ENCODE data around the gene TMEM150A. TPM values are rescaled to one million over a fixed set of nuclear protein-coding genes. Genes with fewer than 3 reads are reported as not detected.

The TMEM150A gene
- total and polyA plus RNA-seq, 2 of the 13 experiments (the other 11 are each of a cell fraction or from before 2014, with no cell fraction given), result 30.1 to 70.4 TPM

DNA sequence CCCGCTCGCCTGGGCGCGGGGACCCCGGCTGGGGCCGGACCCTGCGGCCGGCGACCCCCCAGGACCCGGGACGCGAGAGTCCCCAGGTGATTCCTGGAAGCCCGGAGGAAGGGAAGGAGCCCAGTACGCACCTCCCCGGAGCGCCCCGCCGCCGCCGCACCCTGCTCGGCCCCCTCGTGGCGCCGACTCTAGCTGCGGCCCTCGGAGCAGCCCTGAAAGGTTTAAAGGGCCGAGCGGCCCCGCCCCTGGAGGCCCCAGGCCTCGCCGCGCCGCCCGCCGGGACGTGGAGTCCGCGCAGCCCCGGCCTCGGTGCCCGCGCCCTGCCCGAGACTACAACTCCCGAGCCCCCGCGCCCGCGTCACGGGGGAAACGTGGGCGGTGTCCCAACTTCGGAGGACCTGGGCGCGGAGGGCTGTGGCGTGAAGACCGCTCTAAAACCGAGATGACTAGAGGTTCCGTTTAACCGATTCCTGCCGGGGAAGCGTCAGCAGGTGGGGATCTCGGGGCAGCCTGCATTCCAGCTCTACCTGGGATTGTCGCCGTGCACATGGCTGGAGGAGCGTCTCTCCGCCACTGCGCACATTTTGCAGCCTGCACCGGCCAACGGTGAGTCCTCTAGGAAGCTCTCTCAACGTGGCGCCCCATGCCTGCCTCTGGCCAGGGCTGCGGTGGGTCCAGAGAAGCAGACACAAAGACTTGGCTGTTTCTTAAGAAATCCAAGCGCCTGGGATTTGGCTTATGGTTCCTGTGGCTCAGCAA, at the start of gene TMEM150A (continued):
- peak; percentile 91; the same call in 1 of the 2 replicates for TF ChIP-seq SIN3A (IDR thresholded peaks at IDR 0.05; ENCODE audit: borderline replicate concordance, low read depth, low read length)
- no peak; the same call in 1 of the 2 replicates for TF ChIP-seq MEIS2 (CRISPR knock-in tag; IDR thresholded peaks at IDR 0.05)
- TF ChIP-seq SNAI1 (CRISPR knock-in tag; IDR thresholded peaks at IDR 0.05; ENCODE audit: borderline replicate concordance), result peak; percentile 93
- peak; percentile 63; the same call in 1 of the 2 replicates for TF ChIP-seq NFATC3 (CRISPR knock-in tag; IDR thresholded peaks at IDR 0.05)
- TF ChIP-seq MEIS1 (CRISPR knock-in tag; IDR thresholded peaks at IDR 0.05; ENCODE audit: borderline replicate concordance), result no peak
- TF ChIP-seq WIZ (CRISPR knock-in tag; IDR thresholded peaks at IDR 0.05), result peak; percentile 61; the same call in 1 of the 2 replicates
- TF ChIP-seq ZSCAN12 (CRISPR knock-in tag; IDR thresholded peaks at IDR 0.05), result no peak; the same call in 1 of the 2 replicates
- TF ChIP-seq ZNF256 (CRISPR knock-in tag; conservative IDR thresholded peaks at IDR 0.05), result no peak
- TF ChIP-seq, protein P1, sequence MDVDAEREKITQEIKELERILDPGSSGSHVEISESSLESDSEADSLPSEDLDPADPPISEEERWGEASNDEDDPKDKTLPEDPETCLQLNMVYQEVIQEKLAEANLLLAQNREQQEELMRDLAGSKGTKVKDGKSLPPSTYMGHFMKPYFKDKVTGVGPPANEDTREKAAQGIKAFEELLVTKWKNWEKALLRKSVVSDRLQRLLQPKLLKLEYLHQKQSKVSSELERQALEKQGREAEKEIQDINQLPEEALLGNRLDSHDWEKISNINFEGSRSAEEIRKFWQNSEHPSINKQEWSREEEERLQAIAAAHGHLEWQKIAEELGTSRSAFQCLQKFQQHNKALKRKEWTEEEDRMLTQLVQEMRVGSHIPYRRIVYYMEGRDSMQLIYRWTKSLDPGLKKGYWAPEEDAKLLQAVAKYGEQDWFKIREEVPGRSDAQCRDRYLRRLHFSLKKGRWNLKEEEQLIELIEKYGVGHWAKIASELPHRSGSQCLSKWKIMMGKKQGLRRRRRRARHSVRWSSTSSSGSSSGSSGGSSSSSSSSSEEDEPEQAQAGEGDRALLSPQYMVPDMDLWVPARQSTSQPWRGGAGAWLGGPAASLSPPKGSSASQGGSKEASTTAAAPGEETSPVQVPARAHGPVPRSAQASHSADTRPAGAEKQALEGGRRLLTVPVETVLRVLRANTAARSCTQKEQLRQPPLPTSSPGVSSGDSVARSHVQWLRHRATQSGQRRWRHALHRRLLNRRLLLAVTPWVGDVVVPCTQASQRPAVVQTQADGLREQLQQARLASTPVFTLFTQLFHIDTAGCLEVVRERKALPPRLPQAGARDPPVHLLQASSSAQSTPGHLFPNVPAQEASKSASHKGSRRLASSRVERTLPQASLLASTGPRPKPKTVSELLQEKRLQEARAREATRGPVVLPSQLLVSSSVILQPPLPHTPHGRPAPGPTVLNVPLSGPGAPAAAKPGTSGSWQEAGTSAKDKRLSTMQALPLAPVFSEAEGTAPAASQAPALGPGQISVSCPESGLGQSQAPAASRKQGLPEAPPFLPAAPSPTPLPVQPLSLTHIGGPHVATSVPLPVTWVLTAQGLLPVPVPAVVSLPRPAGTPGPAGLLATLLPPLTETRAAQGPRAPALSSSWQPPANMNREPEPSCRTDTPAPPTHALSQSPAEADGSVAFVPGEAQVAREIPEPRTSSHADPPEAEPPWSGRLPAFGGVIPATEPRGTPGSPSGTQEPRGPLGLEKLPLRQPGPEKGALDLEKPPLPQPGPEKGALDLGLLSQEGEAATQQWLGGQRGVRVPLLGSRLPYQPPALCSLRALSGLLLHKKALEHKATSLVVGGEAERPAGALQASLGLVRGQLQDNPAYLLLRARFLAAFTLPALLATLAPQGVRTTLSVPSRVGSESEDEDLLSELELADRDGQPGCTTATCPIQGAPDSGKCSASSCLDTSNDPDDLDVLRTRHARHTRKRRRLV (CRISPR knock-in tag; IDR thresholded peaks at IDR 0.05), result no peak
- peak; percentile 89 for TF ChIP-seq ZNF274 (CRISPR knock-in tag; IDR thresholded peaks at IDR 0.05)
- no peak for TF ChIP-seq ATF7 (IDR thresholded peaks at IDR 0.05)
- no peak for TF ChIP-seq ATF7 (CRISPR knock-in tag; IDR thresholded peaks at IDR 0.05)
- TF ChIP-seq, protein P2, sequence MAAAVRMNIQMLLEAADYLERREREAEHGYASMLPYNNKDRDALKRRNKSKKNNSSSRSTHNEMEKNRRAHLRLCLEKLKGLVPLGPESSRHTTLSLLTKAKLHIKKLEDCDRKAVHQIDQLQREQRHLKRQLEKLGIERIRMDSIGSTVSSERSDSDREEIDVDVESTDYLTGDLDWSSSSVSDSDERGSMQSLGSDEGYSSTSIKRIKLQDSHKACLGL (CRISPR knock-in tag; IDR thresholded peaks at IDR 0.05), result peak; percentile 95
- TF ChIP-seq, protein P3, sequence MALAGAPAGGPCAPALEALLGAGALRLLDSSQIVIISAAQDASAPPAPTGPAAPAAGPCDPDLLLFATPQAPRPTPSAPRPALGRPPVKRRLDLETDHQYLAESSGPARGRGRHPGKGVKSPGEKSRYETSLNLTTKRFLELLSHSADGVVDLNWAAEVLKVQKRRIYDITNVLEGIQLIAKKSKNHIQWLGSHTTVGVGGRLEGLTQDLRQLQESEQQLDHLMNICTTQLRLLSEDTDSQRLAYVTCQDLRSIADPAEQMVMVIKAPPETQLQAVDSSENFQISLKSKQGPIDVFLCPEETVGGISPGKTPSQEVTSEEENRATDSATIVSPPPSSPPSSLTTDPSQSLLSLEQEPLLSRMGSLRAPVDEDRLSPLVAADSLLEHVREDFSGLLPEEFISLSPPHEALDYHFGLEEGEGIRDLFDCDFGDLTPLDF (CRISPR knock-in tag; IDR thresholded peaks at IDR 0.05), result no peak
- TF ChIP-seq GATA4 (IDR thresholded peaks at IDR 0.05; ENCODE audit: borderline replicate concordance, low read depth), result peak; percentile 84; the same call in 1 of the 2 replicates
- TF ChIP-seq, protein P4, sequence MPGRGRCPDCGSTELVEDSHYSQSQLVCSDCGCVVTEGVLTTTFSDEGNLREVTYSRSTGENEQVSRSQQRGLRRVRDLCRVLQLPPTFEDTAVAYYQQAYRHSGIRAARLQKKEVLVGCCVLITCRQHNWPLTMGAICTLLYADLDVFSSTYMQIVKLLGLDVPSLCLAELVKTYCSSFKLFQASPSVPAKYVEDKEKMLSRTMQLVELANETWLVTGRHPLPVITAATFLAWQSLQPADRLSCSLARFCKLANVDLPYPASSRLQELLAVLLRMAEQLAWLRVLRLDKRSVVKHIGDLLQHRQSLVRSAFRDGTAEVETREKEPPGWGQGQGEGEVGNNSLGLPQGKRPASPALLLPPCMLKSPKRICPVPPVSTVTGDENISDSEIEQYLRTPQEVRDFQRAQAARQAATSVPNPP (CRISPR knock-in tag; IDR thresholded peaks at IDR 0.05), result peak; percentile 91
- TF ChIP-seq, protein P5, sequence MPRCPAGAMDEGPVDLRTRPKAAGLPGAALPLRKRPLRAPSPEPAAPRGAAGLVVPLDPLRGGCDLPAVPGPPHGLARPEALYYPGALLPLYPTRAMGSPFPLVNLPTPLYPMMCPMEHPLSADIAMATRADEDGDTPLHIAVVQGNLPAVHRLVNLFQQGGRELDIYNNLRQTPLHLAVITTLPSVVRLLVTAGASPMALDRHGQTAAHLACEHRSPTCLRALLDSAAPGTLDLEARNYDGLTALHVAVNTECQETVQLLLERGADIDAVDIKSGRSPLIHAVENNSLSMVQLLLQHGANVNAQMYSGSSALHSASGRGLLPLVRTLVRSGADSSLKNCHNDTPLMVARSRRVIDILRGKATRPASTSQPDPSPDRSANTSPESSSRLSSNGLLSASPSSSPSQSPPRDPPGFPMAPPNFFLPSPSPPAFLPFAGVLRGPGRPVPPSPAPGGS (CRISPR knock-in tag; IDR thresholded peaks at IDR 0.05), result peak; percentile 86; the same call in 1 of the 2 replicates
- TF ChIP-seq NR2C2 (CRISPR knock-in tag; IDR thresholded peaks at IDR 0.05; ENCODE audit: borderline replicate concordance), result peak; percentile 76
- no peak for TF ChIP-seq SRSF4 (IDR thresholded peaks at IDR 0.05; ENCODE audit: low read depth, low read length, poor library complexity, severe bottlenecking)
- no peak for TF ChIP-seq ZNF530 (CRISPR knock-in tag; IDR thresholded peaks at IDR 0.05; ENCODE audit: low read depth)
